Muscle of back (tissue), 11 donors: ENCODE measurements around the gene SYT15B. TPM values are rescaled to one million over a fixed set of nuclear protein-coding genes. Genes with fewer than 3 reads are reported as not detected.
"Not testable (repeated sequence)": the region's sequence is repeated elsewhere in the genome, so short reads cannot be mapped to it uniquely, and the experiment has no call there.

Experiments
- DNase-seq, 3 donors: peaks; one replicate each; pipeline versions ENCODE4 v3.0.0 to v3.0.0-alpha.2; 2013
- polyA plus RNA-seq, 10 donors: library from polyadenylated mRNA; unstranded; fragments of 120-200 nt; gene quantifications; one replicate each; pipeline ENCODE4 v1.2.1, GENCODE V29; 2013; ENCODE audit not compliant: insufficient read length in 10 of 10

SYT15B gene
- polyA plus RNA-seq, 10 donors: 0.15 to 1.1 (median 0.77) TPM

DNA sequence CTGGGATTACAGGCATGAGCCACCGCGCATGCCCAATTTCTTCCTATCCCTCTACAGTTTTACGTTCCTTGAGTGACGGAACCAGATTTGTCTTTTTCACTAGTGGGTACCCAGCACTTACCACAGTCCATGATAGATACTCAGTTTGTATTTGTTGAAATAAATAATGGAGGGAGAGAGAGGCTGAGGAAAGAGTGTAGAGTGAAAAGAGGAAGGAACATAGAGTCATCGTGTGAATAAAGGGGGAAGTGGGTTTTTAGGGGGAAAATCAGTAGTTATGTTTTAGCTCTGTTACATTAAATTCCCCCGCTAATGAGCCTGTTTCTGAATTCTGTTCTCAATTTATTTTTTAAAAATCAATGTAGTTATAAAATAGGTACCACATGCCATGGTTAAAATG is 37.7 kb downstream of the SYT15B start:
- DNase-seq: not testable (repeated sequence)

DNA sequence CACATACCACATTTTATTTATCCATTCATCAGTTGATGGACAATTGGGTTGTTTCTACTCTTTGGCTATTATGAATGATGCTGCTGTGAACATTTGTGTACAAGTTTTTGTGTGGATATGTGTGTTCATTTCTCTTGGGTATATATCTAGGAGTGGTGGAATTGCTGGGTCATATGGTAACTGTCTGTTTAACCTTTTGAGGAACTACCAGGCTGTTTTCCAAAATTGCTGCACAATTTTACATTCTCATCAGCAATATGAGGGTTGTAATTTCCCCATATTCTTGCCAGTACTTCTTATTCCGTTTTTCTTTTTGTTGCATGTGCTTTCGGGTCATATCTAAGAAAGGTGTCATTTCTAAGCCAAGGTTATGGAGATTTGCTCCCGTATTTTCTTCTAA is 38.3 kb downstream of the SYT15B start:
- not testable (repeated sequence) for DNase-seq

DNA sequence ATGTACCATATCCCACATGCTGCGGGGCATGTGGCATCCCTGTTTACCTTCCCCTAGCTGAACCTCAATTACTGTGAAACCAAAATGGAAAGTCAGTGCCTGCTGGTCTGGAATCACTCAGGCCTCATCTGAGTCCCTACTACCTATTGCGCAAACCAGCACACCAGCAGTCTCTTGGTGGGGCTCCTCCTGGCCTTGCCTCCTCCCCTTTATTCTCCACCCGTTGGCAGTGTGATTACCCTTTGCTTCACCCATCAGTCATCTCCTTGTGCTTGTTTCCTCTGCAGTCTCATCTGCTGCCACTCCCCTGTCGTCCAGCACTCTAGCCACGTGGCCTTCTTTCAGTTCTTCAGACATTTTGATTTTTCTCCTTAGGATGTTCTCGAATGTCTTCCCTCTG is 39.3 kb downstream of the SYT15B start:
- not testable (repeated sequence) for DNase-seq

DNA sequence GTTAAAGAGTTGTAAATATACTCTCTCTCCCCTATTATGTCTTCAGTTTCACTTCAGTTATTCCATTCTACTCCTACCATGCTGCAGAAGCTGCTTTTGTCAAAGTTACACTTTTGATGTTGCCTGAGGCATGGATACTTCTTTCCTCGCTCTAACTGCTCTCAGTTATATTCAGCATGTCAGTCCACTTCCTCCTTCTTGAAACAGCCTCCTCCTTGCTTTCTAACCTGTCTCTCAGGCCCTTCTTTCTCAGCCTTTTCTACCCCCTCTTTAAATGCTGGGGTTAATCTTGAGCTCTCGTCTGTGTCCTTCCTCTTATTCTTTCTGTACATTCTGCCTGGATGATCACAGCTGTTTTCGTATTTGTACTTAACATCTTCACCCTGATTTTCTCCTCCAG is 40.0 kb downstream of the SYT15B start:
- DNase-seq: not testable (repeated sequence)

DNA sequence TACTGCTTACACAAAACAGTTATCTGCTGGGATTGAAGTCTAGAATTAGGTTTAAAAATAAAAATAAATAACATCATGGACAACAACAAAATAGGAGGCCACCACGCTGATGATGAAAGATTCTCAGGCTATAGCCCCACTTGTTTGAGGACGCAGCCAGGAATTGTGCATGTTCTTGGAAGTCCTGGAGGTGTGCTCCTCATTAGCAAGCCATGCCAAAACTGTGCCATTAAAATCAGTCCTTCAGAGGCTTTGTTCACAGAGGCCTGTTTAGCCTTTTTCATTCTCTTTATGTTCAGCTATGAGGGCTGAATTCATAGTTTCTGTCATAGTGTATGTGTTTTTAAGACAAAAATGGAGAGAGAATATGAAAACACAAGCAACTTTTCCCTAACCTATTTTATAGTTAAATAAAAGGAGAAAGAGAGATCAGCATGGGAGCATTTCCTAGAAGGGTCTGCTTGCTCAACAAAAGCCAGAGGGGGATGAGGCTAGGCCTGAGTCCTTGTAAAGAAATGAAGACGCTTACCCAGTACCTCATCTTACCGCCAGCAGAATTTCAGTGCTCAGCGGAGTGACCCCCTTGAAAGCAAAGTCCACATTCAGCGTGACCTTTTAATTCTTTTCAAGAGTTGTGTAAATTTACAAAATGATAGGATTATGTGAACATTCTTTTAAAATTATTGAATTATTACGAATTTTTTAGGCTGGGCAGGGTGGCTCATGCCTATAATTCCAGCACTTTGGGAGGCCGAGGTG is 46.2 kb downstream of the SYT15B start:
- not testable (repeated sequence) for DNase-seq

Other genes with a start within 250 kb of the SYT15B start
- gene AGAP9, start 240.0 kb downstream of the SYT15B start, polyA plus RNA-seq: 10 to 100 TPM in 4 of 10 donors, 1 to 10 TPM in 6; 1.5 to 24.5 (median 6.1) TPM
- gene NPY4R2, start 155.1 kb upstream of the SYT15B start, polyA plus RNA-seq: under 1 TPM in 4 of 10 donors, not detected in 6; 0.07 to 0.43 (median 0.12) TPM
- gene FAM25C, start 236.2 kb upstream of the SYT15B start, polyA plus RNA-seq: not detected